Fibroblast of the conjunctiva (primary cell): Measurements from ENCODE around the gene TP73.

ENCODE experiments used
- DNase-seq: peaks from one replicate; pipeline ENCODE4 v3.0.0-alpha.2; 2010; ENCODE audit warnings: low read depth

The TP73 gene

GRCh38 chr1:3783651-3784474 lies 131.5 kb downstream of the TP73 start:
- DNase-seq: no peak

- no peak for DNase-seq
Observed at GRCh38 chr1:3785045-3785444, 132.7 kb downstream of the TP73 start.

GRCh38 chr1:3785456-3786157 lies 133.3 kb downstream of the TP73 start:
- no peak for DNase-seq
